Measurements from ENCODE around the gene ASH1L. TPM values are rescaled to one million over a fixed set of nuclear protein-coding genes. Genes with fewer than 3 reads are reported as not detected.

The ASH1L gene
- total RNA-seq, 1 experiment from 2014 or later = 30.5 TPM

GRCh38 chr1:155457266-155457665 lies 105.3 kb downstream of the ASH1L start:
- no TSS peak for BruUV-seq (replicated peaks)
- intact Hi-C loops (cut with micrococcal nuclease) = no loop called here
- ATAC-seq (no peak), DNase-seq (ENCODE audit: low read depth, low spot score) (no peak)
- ChIA-PET RAD21 (ENCODE audit: low non-redundant PET in 1 of 2, low total read pairs in 2 of 2, uncharacterized antibody in 2 of 2, unreplicated experiment in 2 of 2) (no interaction called here), CTCF (no interaction called here), POLR2A (no interaction called here)
- Histone ChIP-seq H3K4me2 (ENCODE audit: low read length) (no peak overlapping the region), H3K4me1 (ENCODE audit: control insufficient read depth in 1 of 2, insufficient read depth in 2 of 2, low read length in 2 of 2) (no peaks in the 10 kb centered on the region), H3K9me2 (ENCODE audit: insufficient read depth) (no peaks in the 10 kb centered on the region), H2AFZ (ENCODE audit: low read depth, low read length, poor library complexity, severe bottlenecking) (no peak overlapping the region), H3K27ac (ENCODE audit: low read depth, low read length) (no peak overlapping the region), H3K27me3 (ENCODE audit: insufficient read depth, low read length) (no peaks in the 10 kb centered on the region), H3K36me3 (ENCODE audit: control insufficient read depth in 1 of 2, insufficient read depth in 2 of 2, low read length in 2 of 2) (peaks cover 0 to 4% of the 10 kb centered on the region in 2 experiments; a peak in 1 of 4 replicates), H3K9me3 (ENCODE audit: control insufficient read depth in 1 of 2, insufficient read depth in 1 of 2, low read depth in 1 of 2, low read length in 2 of 2) (no peaks in the 10 kb centered on the region), H4K20me1 (ENCODE audit: insufficient read depth) (no peaks in the 10 kb centered on the region), H3K79me2 (ENCODE audit: insufficient read depth, low read length) (peaks cover 4% of the 10 kb centered on the region; the same call in 1 of the 2 replicates), H3K4me3 (replicated peaks in 1 of 2; ENCODE audit: low read depth in 1 of 2, low read length in 2 of 2) (no peak overlapping the region), H3K9ac (ENCODE audit: low read length) (no peak overlapping the region)
- TF ChIP-seq CTCF (IDR thresholded peaks at IDR 0.05 in 2 of 3, conservative IDR thresholded peaks at IDR 0.05 in 1 of 3; ENCODE audit: borderline replicate concordance in 1 of 3, insufficient read depth in 1 of 3, low read depth in 2 of 3, low read length in 2 of 3) (no peak), ZNF274 (IDR thresholded peaks at IDR 0.05; ENCODE audit: low read depth, low read length) (no peak), JUND (IDR thresholded peaks at IDR 0.05) (no peak), MAX (IDR thresholded peaks at IDR 0.05) (no peak), TCF7L2 (IDR thresholded peaks at IDR 0.05; ENCODE audit: borderline replicate concordance, extremely low read depth, insufficient read depth, insufficient read length) (no peak), ATF3 (IDR thresholded peaks at IDR 0.05) (no peak), SRF (IDR thresholded peaks at IDR 0.05; ENCODE audit: low read depth) (no peak), POLR2A (IDR thresholded peaks at IDR 0.05; ENCODE audit: borderline replicate concordance, extremely low read depth, insufficient read depth, insufficient read length) (no peak), POLR2AphosphoS5 (IDR thresholded peaks at IDR 0.05; ENCODE audit: low read depth, low read length) (no peak), RAD21 (IDR thresholded peaks at IDR 0.05; ENCODE audit: low read depth) (no peak), ZBTB33 (IDR thresholded peaks at IDR 0.05; ENCODE audit: extremely low read depth, insufficient replicate concordance, low read length) (no peak)

Data from HCT116 (cell line).